HepG2 (cell line): Measurements from ENCODE around the gene CLDN7. TPM values are rescaled to one million over a fixed set of nuclear protein-coding genes. Genes with fewer than 3 reads are reported as not detected.
A peak's percentile ranks its signal among the peaks of the same experiment; 100 is the strongest.

Experiments
- FOXA1 ChIP-seq, 2 experiments: fragments of 450-650 bp in 1 of 2; sonication (generic) in 1 of 2; formaldehyde crosslinking in 1 of 2; IDR thresholded peaks; 2 replicates each; pipeline versions ENCODE4 v1.4.0 to v1.6.1; 2016 to 2020; ENCODE audit warnings: missing genetic modification reagents in 1 of 2
- FOXM1 ChIP-seq: sonication (generic); formaldehyde crosslinking; IDR thresholded peaks from 2 replicates; pipeline ENCODE4 v1.5.0; 2020; ENCODE audit warnings: missing genetic modification reagents
- HIVEP1 ChIP-seq: sonication (generic); formaldehyde crosslinking; IDR thresholded peaks from 2 replicates; pipeline ENCODE4 v1.4.0; 2020; ENCODE audit warnings: mild to moderate bottlenecking, missing genetic modification reagents
- KDM1A ChIP-seq: IDR thresholded peaks from 2 replicates; pipeline ENCODE4 v1.6.1; 2016; ENCODE audit warnings: missing compliant biosample characterization
- KDM2A ChIP-seq: sonication (generic); formaldehyde crosslinking; IDR thresholded peaks from 2 replicates; pipeline ENCODE4 v1.4.0; 2020; ENCODE audit warnings: low read depth, missing genetic modification reagents, borderline replicate concordance
- KMT2B ChIP-seq: IDR thresholded peaks from 2 replicates; pipeline ENCODE4 v1.6.1; 2016; ENCODE audit warnings: missing genetic modification reagents, missing compliant biosample characterization
- MAF1 ChIP-seq: sonication (generic); formaldehyde crosslinking; IDR thresholded peaks from 2 replicates; pipeline ENCODE4 v1.5.0; 2020; ENCODE audit warnings: missing genetic modification reagents, borderline replicate concordance
- RFX1 ChIP-seq: fragments of 450-650 bp; IDR thresholded peaks from 2 replicates; pipeline ENCODE4 v1.6.1; 2017
- SALL2 ChIP-seq: sonication (generic); formaldehyde crosslinking; IDR thresholded peaks from 2 replicates; pipeline ENCODE4 v1.8.1; 2023; ENCODE audit warnings: mild to moderate bottlenecking, missing genetic modification reagents, inconsistent platforms
- SAP130 ChIP-seq: IDR thresholded peaks from 2 replicates; pipeline ENCODE4 v1.6.1; 2016; ENCODE audit warnings: low read depth
- THAP11 ChIP-seq: IDR thresholded peaks from 2 replicates; pipeline ENCODE4 v1.6.1; 2016; ENCODE audit warnings: missing biosample characterization, missing genetic modification reagents
- ZBTB38 ChIP-seq: sonication (generic); formaldehyde crosslinking; IDR thresholded peaks from 2 replicates; pipeline ENCODE4 v1.5.1; 2020; ENCODE audit warnings: mild to moderate bottlenecking, missing genetic modification reagents
- ZMAT3 ChIP-seq: sonication (generic); formaldehyde crosslinking; conservative IDR thresholded peaks from 2 replicates; pipeline ENCODE4 v1.7.0; 2021; ENCODE audit warnings: missing genetic modification reagents
- ZNF143 ChIP-seq: sonication (generic); formaldehyde crosslinking; IDR thresholded peaks from 2 replicates; pipeline ENCODE4 v1.4.0; 2020; ENCODE audit warnings: missing genetic modification reagents
- ZNF160 ChIP-seq: sonication (generic); formaldehyde crosslinking; IDR thresholded peaks from 2 replicates; pipeline ENCODE4 v1.8.0; 2022; ENCODE audit warnings: mild to moderate bottlenecking, inconsistent platforms, missing genetic modification reagents
- ZNF382 ChIP-seq: sonication (generic); formaldehyde crosslinking; IDR thresholded peaks from 2 replicates; pipeline ENCODE4 v1.5.0; 2020; ENCODE audit warnings: missing genetic modification reagents, mild to moderate bottlenecking, borderline replicate concordance
- ZNF614 ChIP-seq: IDR thresholded peaks from 2 replicates; pipeline ENCODE4 v1.6.1; 2018; ENCODE audit warnings: missing biosample characterization, missing genetic modification reagents, inconsistent platforms, borderline replicate concordance
- ZSCAN21 ChIP-seq: sonication (generic); formaldehyde crosslinking; IDR thresholded peaks from 2 replicates; pipeline ENCODE4 v1.8.0; 2022; ENCODE audit warnings: mild to moderate bottlenecking, missing genetic modification reagents, moderate library complexity, borderline replicate concordance
- polyA plus RNA-seq, 8 experiments: library from polyadenylated mRNA; depleted of rRNA in 3 of 8; stranded (reverse) in 7 of 8; unstranded in 1 of 8; fragments of >200 nt; fragmentation: Illumina TruSeq in 4 of 8; extraction: Trizol in 4 of 8; gene quantifications; 2 replicates each; pipeline versions ENCODE4 v1.2.1 to v1.2.3, GENCODE V29; 2011 to 2016; ENCODE audit warnings: low read depth in 4 of 8, missing spikeins in 1 of 8, mixed read lengths in 1 of 8; ENCODE audit not compliant: insufficient read depth in 1 of 8
- total RNA-seq, 5 experiments: library from RNA; depleted of rRNA; stranded (reverse); fragments of >200 nt; fragmentation: Illumina TruSeq; extraction: Trizol; gene quantifications; 2 replicates each; pipeline ENCODE4 v1.2.3, GENCODE V29; 2016; ENCODE audit warnings: low read depth in 1 of 5
- TF ChIP-seq, protein P1 (sequence below): sonication (generic); formaldehyde crosslinking; IDR thresholded peaks from 2 replicates; pipeline ENCODE4 v1.4.0; 2020; ENCODE audit warnings: missing genetic modification reagents
- TF ChIP-seq, protein P2 (sequence below): IDR thresholded peaks from 2 replicates; pipeline ENCODE4 v1.6.1; 2012; ENCODE audit warnings: inconsistent platforms
- TF ChIP-seq, protein P3 (sequence below): IDR thresholded peaks from 2 replicates; pipeline ENCODE4 v1.6.1; 2016; ENCODE audit warnings: mild to moderate bottlenecking, missing biosample characterization, missing genetic modification reagents
- TF ChIP-seq, protein P4 (sequence below), 2 experiments: fragments of 450-650 bp in 1 of 2; sonication (generic) in 1 of 2; formaldehyde crosslinking; IDR thresholded peaks; 2 replicates each; pipeline versions ENCODE4 v1.5.0 to v1.8.0; 2020 to 2022; ENCODE audit warnings: mild to moderate bottlenecking in 1 of 2, missing genetic modification reagents in 1 of 2
- TF ChIP-seq, protein P5 (sequence below): sonication (generic); formaldehyde crosslinking; IDR thresholded peaks from 2 replicates; pipeline ENCODE4 v1.4.0; 2020; ENCODE audit warnings: missing genetic modification reagents
- TF ChIP-seq, protein P6 (sequence below): sonication (generic); formaldehyde crosslinking; IDR thresholded peaks from 2 replicates; pipeline ENCODE4 v1.4.0; 2020; ENCODE audit warnings: missing genetic modification reagents

The CLDN7 gene
- total and polyA plus RNA-seq, 2 of the 13 experiments (the other 11 are each of a cell fraction or from before 2014, with no cell fraction given), result not detected

DNA sequence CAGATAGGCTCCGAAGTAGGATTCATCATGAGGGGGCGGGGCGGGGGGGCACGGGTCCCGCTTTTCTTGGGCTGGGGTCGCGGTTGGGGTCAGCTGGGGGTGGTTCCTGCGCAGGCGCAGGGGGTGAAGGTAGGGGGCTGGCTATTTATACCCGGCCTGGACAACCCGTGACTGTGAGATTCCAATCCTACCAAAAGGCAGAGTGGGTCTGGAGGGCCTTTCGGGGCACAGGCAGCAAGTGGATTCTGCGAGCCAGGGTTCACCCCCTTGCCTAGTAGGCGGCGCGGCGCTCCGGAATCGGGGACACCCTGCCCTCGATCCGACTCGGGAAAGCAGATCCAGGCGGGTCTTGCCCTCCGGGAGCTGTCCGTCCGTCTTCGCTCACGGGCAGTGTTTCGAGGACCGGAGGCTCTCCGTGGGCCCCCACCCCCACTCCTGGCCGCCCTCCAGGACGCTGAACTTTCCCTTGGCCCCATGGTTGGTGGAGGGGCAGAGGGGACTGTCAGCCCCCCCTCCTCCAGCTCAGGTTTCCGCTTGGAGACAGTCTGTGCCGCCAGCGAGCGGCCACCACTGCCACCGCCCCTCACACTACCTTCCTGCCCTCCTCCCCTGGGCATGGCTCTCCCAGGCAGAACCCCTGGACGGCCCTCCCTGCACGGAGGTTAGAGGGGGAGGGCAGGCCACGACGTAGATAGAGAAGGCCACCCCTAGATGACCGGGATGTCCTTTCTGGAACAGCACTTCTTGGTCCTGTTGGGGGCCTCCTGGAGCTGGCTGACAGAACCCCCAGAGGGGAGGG, 19.9 kb upstream of the CLDN7 start (continued):
- TF ChIP-seq, protein P1, sequence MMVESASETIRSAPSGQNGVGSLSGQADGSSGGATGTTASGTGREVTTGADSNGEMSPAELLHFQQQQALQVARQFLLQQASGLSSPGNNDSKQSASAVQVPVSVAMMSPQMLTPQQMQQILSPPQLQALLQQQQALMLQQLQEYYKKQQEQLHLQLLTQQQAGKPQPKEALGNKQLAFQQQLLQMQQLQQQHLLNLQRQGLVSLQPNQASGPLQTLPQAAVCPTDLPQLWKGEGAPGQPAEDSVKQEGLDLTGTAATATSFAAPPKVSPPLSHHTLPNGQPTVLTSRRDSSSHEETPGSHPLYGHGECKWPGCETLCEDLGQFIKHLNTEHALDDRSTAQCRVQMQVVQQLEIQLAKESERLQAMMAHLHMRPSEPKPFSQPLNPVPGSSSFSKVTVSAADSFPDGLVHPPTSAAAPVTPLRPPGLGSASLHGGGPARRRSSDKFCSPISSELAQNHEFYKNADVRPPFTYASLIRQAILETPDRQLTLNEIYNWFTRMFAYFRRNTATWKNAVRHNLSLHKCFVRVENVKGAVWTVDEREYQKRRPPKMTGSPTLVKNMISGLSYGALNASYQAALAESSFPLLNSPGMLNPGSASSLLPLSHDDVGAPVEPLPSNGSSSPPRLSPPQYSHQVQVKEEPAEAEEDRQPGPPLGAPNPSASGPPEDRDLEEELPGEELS (CRISPR knock-in tag), result 0 out of 2 replicates have a peak, but pooled peaks have one; percentile 27
- TF ChIP-seq, protein P2, sequence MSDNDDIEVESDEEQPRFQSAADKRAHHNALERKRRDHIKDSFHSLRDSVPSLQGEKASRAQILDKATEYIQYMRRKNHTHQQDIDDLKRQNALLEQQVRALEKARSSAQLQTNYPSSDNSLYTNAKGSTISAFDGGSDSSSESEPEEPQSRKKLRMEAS, result peak; percentile 13; the same call in 1 of the 2 replicates
- no peak for TF ChIP-seq ZNF382 (CRISPR knock-in tag)
- no peak for TF ChIP-seq ZNF160 (CRISPR knock-in tag)
- TF ChIP-seq SAP130 (CRISPR knock-in tag), result peak; percentile 57
- TF ChIP-seq, protein P3, sequence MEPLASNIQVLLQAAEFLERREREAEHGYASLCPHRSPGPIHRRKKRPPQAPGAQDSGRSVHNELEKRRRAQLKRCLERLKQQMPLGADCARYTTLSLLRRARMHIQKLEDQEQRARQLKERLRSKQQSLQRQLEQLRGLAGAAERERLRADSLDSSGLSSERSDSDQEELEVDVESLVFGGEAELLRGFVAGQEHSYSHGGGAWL (CRISPR knock-in tag), result 0 out of 2 replicates have a peak, but pooled peaks have one; percentile 16
- no peak for TF ChIP-seq FOXA1 (IDR thresholded peaks at IDR 0.05)
- no peak for TF ChIP-seq FOXA1 (CRISPR knock-in tag; IDR thresholded peaks at IDR 0.05)
- TF ChIP-seq, protein P4, sequence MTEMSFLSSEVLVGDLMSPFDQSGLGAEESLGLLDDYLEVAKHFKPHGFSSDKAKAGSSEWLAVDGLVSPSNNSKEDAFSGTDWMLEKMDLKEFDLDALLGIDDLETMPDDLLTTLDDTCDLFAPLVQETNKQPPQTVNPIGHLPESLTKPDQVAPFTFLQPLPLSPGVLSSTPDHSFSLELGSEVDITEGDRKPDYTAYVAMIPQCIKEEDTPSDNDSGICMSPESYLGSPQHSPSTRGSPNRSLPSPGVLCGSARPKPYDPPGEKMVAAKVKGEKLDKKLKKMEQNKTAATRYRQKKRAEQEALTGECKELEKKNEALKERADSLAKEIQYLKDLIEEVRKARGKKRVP (CRISPR knock-in tag; IDR thresholded peaks at IDR 0.05), result no peak
- 0 out of 2 replicates have a peak, but pooled peaks have one; percentile 13 for TF ChIP-seq THAP11 (CRISPR knock-in tag)
- TF ChIP-seq KDM2A, result peak; percentile 16; the same call in 1 of the 2 replicates
- TF ChIP-seq ZSCAN21 (CRISPR knock-in tag), result peak; percentile 17; the same call in 1 of the 2 replicates
- no peak for TF ChIP-seq FOXM1
- TF ChIP-seq ZNF143 (CRISPR knock-in tag), result 0 out of 2 replicates have a peak, but pooled peaks have one; percentile 7
- TF ChIP-seq KDM1A, result no peak
- TF ChIP-seq, protein P5, sequence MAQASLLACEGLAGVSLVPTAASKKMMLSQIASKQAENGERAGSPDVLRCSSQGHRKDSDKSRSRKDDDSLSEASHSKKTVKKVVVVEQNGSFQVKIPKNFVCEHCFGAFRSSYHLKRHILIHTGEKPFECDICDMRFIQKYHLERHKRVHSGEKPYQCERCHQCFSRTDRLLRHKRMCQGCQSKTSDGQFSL (CRISPR knock-in tag), result peak; percentile 72; the same call in 1 of the 2 replicates
- 0 out of 2 replicates have a peak, but pooled peaks have one; percentile 20 for TF ChIP-seq ZNF614
- TF ChIP-seq RFX1, result no peak
- TF ChIP-seq ZMAT3 (CRISPR knock-in tag), result 0 out of 2 replicates have a peak, but pooled peaks have one; percentile 37
- 0 out of 2 replicates have a peak, but pooled peaks have one; percentile 36 for TF ChIP-seq SALL2 (CRISPR knock-in tag)
- TF ChIP-seq, protein P6, sequence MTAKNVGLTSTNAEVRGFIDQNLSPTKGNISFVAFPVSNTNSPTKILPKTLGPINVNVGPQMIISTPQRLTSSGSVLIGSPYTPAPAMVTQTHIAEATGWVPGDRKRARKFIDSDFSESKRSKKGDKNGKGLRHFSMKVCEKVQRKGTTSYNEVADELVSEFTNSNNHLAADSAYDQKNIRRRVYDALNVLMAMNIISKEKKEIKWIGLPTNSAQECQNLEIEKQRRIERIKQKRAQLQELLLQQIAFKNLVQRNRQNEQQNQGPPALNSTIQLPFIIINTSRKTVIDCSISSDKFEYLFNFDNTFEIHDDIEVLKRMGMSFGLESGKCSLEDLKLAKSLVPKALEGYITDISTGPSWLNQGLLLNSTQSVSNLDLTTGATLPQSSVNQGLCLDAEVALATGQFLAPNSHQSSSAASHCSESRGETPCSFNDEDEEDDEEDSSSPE (CRISPR knock-in tag), result 0 out of 2 replicates have a peak, but pooled peaks have one; percentile 17
- 0 out of 2 replicates have a peak, but pooled peaks have one; percentile 20 for TF ChIP-seq ZBTB38 (CRISPR knock-in tag)
- TF ChIP-seq MAF1 (CRISPR knock-in tag), result 0 out of 2 replicates have a peak, but pooled peaks have one; percentile 38
- TF ChIP-seq HIVEP1 (CRISPR knock-in tag), result peak; percentile 7; the same call in 1 of the 2 replicates
- no peak for TF ChIP-seq KMT2B (CRISPR knock-in tag)
